GM19239 (cell line): ENCODE results near the gene VWCE.

ENCODE experiments used
- DNase-seq: peaks from one replicate; pipeline ENCODE4 v3.0.0; 2011; ENCODE audit warnings: low spot score; ENCODE audit not compliant: insufficient read length
- FAIRE-seq: peaks from 2 replicates; lab custom pipeline; 2011; peaks lifted over from hg19 to GRCh38; lab: Jason Lieb, UNC

Gene VWCE

DNA sequence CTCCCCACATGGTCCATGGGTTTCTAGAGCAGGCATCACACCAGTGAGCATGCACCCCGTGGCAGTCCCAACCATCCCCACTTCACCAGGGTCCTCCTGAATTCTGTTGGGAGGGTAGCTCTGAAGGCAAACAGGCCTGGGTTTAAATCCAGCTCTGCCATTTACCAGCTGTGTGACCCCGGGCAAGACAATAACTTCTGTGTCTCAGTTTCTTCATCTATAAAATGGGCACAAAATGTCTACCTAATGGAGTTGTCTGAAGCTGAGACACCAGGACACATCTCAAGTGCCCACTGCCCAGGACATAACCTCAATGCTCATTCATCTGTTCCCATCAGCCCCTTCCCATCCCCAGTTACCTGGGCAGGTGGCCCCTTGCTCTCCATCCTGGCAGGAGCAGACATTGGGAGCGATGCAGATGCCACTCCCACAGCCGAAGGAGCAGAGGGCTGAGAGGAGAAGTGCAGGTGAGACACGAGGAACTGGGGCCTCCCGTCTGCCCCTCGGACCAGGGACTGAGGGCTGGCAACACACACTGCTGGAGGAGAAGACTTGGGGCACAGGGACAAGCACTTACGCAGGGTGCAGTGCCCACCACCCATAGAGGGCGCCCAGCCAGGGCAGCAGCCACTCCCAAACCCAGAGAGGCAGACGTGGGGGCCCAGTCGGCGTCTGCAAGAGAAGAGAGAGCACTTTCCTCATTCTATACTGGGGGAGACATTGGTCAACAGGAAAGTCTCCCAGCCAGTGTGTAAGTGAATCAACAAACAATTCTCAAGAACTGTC lies 4.0 kb downstream of the VWCE start:
- FAIRE-seq (no peak), DNase-seq (no peak)

- FAIRE-seq: no peak
- DNase-seq: no peak
Observed at GRCh38 chr11:61287338-61287977, 7.7 kb downstream of the VWCE start.

- DNase-seq: no peak
- FAIRE-seq: no peak
Observed at GRCh38 chr11:61283613-61284012, 11.5 kb downstream of the VWCE start.

DNA sequence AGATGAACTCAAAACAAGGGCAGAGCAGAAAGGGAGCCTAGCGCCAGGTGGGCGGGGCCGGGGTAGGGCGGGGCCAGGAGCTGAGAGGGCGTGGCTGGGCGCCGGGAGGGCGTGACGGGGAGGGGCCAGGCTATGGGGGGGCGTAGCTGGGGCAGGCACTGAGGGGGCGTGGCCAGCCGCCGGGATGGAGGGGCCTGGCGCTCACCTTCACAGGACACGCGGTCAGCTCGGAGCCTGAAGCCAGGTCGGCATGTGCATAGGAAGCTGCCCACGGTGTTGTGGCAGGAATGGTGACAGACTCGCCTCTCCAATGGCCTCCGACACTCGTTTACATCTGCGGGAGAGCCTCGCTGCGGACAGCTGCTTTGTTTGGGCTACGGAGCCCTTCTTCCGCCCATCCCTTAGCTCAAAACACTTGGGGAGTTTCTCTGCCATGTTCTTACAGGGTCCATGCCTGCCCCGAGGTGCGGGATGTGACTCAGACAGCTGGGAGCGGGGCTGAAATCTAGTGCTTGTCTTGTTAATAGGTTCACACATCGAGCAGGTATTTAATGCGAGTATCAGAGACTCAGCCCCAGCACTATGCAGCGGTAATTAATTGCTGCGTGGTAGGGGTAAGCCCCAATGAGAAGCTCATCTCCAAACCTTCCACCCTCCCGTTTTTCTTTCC lies 13.4 kb downstream of the VWCE start:
- DNase-seq (no peak), FAIRE-seq (no peak)

DNA sequence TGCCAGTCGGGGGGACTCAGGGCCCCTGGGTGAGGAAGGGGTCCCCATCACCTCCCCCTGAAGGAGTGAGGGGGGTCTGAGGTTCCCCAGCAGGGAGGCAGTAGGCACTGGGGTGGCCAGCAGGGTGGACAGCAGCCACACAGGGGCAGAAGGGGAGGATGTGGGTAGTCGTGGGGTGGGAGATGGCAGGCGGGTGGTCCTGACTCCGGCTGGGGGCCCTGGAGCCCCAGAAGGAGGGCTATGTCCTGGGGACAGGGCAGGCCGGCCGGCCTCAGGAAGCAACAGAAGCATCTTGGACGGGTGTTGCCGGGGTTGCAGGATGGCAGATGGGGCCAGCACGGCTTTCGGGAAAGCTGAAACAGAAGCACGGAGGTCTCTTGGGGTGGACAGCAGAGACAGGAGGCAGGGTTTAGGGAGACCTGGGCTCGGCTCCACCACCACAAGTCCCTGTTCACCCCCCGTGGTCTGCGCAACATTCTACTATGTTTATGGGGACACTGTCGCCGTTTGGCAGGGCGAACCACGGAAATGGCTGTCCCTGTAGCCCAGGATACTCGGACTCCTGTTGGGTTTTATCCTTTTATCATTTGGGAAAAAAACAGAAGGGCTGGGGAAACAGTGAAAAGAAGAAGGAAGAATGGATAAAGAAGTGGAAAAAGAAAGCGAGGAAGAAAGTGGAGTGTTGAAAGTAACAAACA lies 14.1 kb downstream of the VWCE start:
- DNase-seq: no peak
- no peak for FAIRE-seq

DNA sequence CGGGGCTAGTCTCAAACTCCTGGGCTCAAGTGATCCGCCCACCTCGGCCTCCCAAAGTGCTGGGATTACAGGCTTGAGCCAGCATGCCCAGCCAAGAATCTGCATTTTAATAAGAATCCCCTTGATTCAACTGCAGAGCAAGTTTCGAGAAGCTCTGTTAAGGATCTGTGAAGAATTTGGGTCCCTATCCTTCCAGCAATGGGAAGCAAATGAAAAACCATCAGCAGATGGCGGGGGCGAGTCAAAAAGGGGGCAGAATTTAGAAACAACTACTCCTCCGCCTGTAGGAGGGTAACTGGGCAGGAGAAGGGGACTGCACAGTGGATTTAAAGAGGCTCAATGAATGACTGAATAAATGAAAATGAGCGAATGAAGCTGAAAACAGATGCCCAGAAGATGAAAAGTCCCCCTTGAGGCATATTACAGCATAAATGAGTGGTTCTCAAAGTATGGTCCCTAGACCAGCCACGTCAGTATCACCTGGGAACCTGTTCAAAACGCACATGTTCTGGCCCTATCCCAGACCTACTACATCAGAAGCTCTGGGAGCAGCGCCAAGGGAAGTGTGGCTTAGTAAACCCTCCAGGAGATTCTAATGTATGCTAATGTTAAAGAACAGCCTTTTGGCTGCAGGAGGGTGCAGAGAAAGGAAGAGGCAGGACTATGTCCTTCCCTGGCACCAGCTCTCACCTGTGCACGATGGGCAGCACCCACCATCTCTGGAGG lies 15.0 kb downstream of the VWCE start:
- DNase-seq (no peak), FAIRE-seq (no peak)

DNA sequence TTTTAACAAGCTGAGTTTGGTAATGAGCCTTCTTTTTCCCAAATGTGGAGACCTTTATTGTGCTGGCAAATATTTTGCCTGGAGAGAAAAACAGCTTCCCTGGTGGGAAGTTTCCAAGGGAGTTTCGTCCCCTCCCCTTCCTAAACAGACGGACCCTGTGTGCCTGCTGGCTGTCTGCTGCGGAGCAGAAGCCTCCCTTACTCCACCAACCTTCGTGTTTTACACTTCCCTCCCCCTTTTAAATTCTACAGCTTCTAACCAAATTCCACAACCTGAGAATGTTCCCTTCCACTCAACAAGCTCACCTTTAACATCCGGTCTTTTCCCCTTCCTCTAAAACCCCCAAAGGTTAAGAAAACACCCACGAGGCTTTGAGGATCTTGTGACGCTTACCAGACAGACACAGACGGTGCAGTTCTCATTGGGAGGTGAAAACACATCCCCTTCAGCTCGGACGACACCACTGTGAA lies 17.1 kb downstream of the VWCE start:
- DNase-seq (no peak), FAIRE-seq (no peak)

GRCh38 chr11:61277186-61278000 lies 17.7 kb downstream of the VWCE start:
- FAIRE-seq (no peak), DNase-seq (no peak)

- FAIRE-seq: no peak
Observed at GRCh38 chr11:61275191-61275590, 19.9 kb downstream of the VWCE start.

DNA sequence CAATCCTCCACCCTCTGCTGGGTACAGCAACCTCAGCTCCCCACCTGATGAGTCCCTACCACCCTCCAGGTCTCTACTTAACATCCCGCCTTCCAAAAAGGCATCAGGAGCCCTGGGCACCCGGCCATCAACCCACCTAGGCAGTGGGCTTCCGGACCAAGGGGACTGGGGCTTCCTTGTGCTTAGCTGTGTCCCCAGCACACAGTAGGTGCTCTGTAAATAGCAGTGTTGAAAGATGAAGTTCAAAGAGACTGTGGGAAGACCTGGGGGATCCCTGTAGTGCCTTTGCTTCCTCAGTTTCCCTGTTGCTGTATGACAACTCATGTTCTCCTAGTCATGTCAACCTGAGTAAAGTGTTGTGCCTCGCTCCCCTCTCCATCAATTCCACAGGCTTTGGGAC lies 21.0 kb downstream of the VWCE start:
- no peak for FAIRE-seq
- DNase-seq: no peak

More at GRCh38 chr11:61275191-61275590, 19.9 kb downstream of the VWCE start:
- DNase-seq: no peak

DNA sequence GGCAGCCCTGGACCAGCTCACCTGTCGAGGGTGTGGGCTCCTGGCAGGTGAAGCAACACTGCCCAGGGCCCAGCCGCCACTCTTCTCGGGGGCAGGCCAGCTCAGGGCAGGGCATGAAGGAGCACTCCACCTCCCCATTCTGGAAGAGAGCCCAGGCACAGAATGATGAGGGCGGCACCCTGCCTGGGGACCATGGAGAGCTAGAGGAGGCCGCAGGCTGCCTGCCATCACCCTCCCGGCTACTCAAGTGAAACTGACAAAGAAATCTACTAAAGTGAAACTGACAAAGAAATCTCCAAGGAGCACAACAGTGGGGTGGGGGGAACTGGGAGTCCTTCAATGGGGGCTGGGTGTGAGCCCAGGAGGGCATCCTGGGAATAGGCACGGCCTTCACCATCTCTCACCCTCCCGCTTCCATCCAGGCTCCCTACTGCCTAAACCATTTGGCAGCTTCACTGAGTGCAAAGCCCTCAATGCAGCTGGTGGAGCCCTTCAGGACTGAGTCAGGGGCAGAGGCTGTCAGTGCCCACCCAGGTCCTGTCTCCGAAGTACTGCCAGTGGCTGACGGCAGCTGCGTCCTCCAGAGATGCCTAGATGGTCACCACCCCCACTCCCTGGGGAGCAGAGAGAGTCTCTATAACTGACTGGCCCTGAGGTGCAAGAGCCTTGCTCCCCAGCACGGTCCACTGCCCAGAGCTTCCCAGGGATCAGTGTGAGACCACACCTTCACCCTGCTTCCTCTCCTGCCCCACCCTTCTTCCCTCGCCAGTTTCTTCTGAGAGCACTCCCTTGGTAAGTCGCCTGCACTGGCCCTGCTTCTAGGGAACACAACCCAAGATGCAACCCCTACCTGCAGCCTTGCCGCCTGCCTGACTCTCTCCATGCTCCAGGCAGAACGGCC lies 21.7 kb downstream of the VWCE start:
- DNase-seq (no peak), FAIRE-seq (no peak)

- DNase-seq: no peak
- FAIRE-seq: no peak
Observed at GRCh38 chr11:61272731-61273130, 22.4 kb downstream of the VWCE start.

DNA sequence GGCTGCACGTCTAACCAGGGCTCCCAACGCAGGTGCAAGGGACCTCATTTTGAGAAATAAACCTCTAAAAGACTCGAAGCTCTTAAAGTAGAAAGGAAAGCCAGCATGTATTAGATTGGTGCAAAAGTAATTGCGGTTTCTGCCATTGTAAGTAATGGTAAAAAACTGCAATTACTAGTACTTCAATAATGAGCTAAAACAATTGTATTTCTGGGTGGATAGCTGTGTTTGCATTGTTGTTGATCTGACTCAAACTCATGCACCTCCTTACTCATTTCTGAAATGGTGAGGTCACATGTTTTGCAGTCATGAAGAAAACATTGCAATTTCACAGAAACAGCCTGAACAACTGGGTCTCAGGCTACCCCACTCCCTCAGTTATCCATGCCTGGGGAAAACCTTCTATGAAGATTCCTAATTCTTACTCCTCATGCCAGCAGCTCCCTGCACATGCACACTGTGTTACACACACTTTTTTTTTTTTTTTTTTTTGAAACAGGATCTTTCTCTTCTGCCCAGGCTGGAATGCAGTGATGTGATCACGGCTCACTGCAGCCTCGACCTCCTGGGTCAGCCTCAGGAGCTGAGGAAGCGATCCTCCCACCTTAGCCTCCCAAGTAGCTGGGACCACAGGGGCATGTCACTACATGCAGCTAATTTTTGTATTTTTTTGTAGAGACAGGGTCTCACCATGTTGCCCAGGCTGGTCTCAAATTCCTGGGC lies 24.6 kb downstream of the VWCE start:
- FAIRE-seq: no peak
- no peak for DNase-seq

DNA sequence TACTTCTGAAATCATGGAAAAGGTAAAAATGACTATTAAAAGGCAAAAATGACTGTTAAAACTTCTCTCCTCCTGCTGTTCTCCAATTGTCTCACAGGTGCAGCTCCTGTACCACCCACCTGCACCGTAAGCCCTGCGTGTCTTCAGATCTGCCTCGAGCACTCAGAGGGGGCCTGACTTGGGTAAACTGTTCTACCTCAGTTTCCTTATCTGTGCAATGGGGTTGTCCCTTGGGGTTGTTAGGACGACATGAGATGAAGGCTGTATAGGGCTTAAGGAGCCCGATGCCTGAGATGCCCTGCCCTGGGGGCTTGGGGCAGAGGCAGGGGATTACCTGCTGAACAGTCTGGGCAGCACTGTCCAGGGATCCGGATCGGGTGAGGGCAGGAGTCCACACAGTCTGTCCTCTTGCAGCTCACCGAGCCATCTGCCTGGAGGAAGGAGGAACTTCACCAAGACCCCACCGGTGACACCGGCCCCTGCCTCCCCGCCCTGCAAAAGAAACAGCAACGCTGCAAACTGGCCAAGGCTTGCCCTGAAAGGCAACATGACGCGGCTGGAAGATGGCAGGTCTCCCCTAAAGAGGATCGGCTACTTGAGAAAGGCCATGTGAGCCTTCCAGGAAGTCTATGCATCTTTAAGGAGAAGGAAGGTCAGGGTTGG lies 26.4 kb downstream of the VWCE start:
- no peak for FAIRE-seq

DNA sequence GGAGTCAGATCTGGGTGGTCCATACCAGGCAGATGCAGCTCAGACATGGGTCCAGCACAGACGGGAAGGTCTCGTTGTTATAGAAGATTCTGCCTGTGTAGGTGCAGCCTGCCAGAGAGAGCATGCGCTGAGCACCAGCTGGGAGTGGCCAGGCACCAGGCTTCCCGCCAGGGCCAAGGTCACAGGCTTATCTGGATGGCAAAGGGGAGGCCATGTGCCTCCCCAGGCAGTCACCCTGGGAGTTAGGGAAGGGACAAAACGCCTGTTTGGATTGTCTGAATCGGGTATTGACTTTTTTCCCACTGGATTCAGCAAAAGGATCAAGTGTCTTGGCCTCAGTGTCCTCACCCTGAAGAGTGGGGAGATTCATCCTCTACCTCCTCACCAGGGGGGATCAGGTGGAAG lies 27.7 kb downstream of the VWCE start:
- FAIRE-seq (no peak), DNase-seq (no peak)

More for the DNA sequence above, 26.4 kb downstream of the VWCE start:
- DNase-seq: no peak

DNA sequence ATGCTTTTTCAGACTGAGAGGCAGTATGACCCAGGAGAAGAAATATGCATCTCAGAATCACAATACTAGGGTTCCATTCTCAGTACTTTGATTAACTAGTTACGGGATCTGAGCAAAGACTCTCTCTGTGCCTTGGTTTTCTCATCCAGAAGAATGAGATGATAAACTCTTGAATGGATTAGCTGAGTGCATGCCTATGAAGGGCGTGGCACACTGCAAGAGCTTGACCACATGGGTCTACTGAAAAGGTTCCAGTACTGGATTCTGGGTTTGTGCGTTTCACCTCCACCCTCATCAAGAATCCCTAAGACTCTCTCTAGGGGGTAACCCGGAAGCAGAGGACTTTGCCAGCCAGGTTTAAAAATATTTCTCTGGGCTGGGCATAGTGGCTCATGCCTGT lies 28.5 kb downstream of the VWCE start:
- DNase-seq (no peak), FAIRE-seq (no peak)

- FAIRE-seq (no peak), DNase-seq (no peak)
Observed at GRCh38 chr11:61265357-61265756, 29.8 kb downstream of the VWCE start.
